Measurements from ENCODE around the gene BIRC2.

Gene BIRC2

GRCh38 chr11:102414559-102414958 is 67.5 kb downstream of the BIRC2 start:
- no peak for TF ChIP-seq CTCF (IDR thresholded peaks at IDR 0.05; ENCODE audit: low read depth, low read length, missing control alignments)
- DNase-seq (ENCODE audit: low read depth) = no peak
- in situ Hi-C loops (cut with HindIII; ENCODE audit: low sequenced_read_pairs) = no loop called here
- H3K4me3 ChIP-seq (ENCODE audit: low read depth, low read length) = no peak overlapping the region

GRCh38 chr11:102415304-102415916 is 68.4 kb downstream of the BIRC2 start:
- H3K4me3 ChIP-seq (ENCODE audit: low read depth, low read length) = no peak overlapping the region
- in situ Hi-C loops (cut with HindIII; ENCODE audit: low sequenced_read_pairs) = no loop called here
- no peak for TF ChIP-seq CTCF (IDR thresholded peaks at IDR 0.05; ENCODE audit: low read depth, low read length, missing control alignments)
- DNase-seq (ENCODE audit: low read depth) = no peak

- no peak for DNase-seq (ENCODE audit: low read depth)
- H3K4me3 ChIP-seq (ENCODE audit: low read depth, low read length) = no peak overlapping the region
- TF ChIP-seq CTCF (IDR thresholded peaks at IDR 0.05; ENCODE audit: low read depth, low read length, missing control alignments) = no peak
- in situ Hi-C loops (cut with HindIII; ENCODE audit: low sequenced_read_pairs) = no loop called here
Measured at GRCh38 chr11:102416976-102417375, 70.0 kb downstream of the BIRC2 start.

- no peak for DNase-seq (ENCODE audit: low read depth)
- in situ Hi-C loops (cut with HindIII; ENCODE audit: low sequenced_read_pairs) = no loop called here
- no peak overlapping the region for H3K4me3 ChIP-seq (ENCODE audit: low read depth, low read length)
- no peak for TF ChIP-seq CTCF (IDR thresholded peaks at IDR 0.05; ENCODE audit: low read depth, low read length, missing control alignments)
Measured at GRCh38 chr11:102419181-102419580, 72.2 kb downstream of the BIRC2 start.

- no peak for DNase-seq (ENCODE audit: low read depth)
- in situ Hi-C loops (cut with HindIII; ENCODE audit: low sequenced_read_pairs) = no loop called here
- TF ChIP-seq CTCF (IDR thresholded peaks at IDR 0.05; ENCODE audit: low read depth, low read length, missing control alignments) = no peak
- H3K4me3 ChIP-seq (ENCODE audit: low read depth, low read length) = no peak overlapping the region
Measured at GRCh38 chr11:102420547-102420946, 73.5 kb downstream of the BIRC2 start.

GRCh38 chr11:102421261-102421660 is 74.2 kb downstream of the BIRC2 start:
- no peak overlapping the region for H3K4me3 ChIP-seq (ENCODE audit: low read depth, low read length)
- TF ChIP-seq CTCF (IDR thresholded peaks at IDR 0.05; ENCODE audit: low read depth, low read length, missing control alignments) = no peak
- in situ Hi-C loops (cut with HindIII; ENCODE audit: low sequenced_read_pairs) = no loop called here
- DNase-seq (ENCODE audit: low read depth) = no peak
